ENCODE measurements around the gene DCST2. TPM values are rescaled to one million over a fixed set of nuclear protein-coding genes. Genes with fewer than 3 reads are reported as not detected.

Gene DCST2
- total and polyA plus RNA-seq, 2 donors (not counting 3 experiments of a cell fraction or from before 2014, with no cell fraction given), result 0.29 to 0.51 TPM

GRCh38 chr1:155043793-155044192, 10.2 kb upstream of the DCST2 start:
- H3K4me1 ChIP-seq (ENCODE audit: control insufficient read depth, extremely low read depth, insufficient read depth, low read length), result peaks cover 13% of the 10 kb centered on the region
- no peaks in the 10 kb centered on the region for H3K79me2 ChIP-seq (ENCODE audit: control insufficient read depth, insufficient read depth, low read length)
- TF ChIP-seq JUN (IDR thresholded peaks at IDR 0.05; ENCODE audit: borderline replicate concordance, insufficient read depth, insufficient read length, low read depth), result no peak
- no peak for TF ChIP-seq FOS (IDR thresholded peaks at IDR 0.05; ENCODE audit: borderline replicate concordance, insufficient read depth, low read length)
- TF ChIP-seq CTCF (IDR thresholded peaks at IDR 0.05; ENCODE audit: extremely low read depth in 1 of 2, insufficient read depth in 1 of 2, low read depth in 1 of 2, low read length in 2 of 2), result no peak
- no peak for TF ChIP-seq MYC (IDR thresholded peaks at IDR 0.05; ENCODE audit: low read depth, low read length)
- no peak for TF ChIP-seq POLR2AphosphoS5 (IDR thresholded peaks at IDR 0.05; ENCODE audit: insufficient read depth, low read depth, low read length)
- no peak for TF ChIP-seq MAX (IDR thresholded peaks at IDR 0.05; ENCODE audit: insufficient read depth, insufficient read length)
- no peak for TF ChIP-seq EZH2 (IDR thresholded peaks at IDR 0.05; ENCODE audit: borderline replicate concordance, low read depth, low read length, severe bottlenecking)
- no peak for TF ChIP-seq POLR2A (IDR thresholded peaks at IDR 0.05; ENCODE audit: low read depth, low read length)
- no peak for TF ChIP-seq GATA2 (IDR thresholded peaks at IDR 0.05; ENCODE audit: insufficient read depth, insufficient read length, low read depth, low read length)
- no peaks in the 10 kb centered on the region for H4K20me1 ChIP-seq (replicated peaks; ENCODE audit: control insufficient read depth, extremely low read depth, insufficient read depth, low read length)
- H3K4me3 ChIP-seq (replicated peaks in 1 of 3; ENCODE audit: insufficient read depth in 1 of 3, low read depth in 1 of 3, low read length in 3 of 3), result no peak overlapping the region
- no peaks in the 10 kb centered on the region for H3K36me3 ChIP-seq (ENCODE audit: control insufficient read depth in 2 of 2, extremely low read depth in 1 of 2, insufficient read depth in 2 of 2, low read length in 2 of 2)
- intact Hi-C loops (cut with micrococcal nuclease) (loop anchor here (2.0 kb wide), 1 partner anchor 41 kb away; the partner anchor contains the start of gene ZBTB7B), dilution Hi-C loops (cut with MboI; ENCODE audit: extremely low pct_ligation_motif_present, low sequenced_read_pairs) (no loop called here)
- no peaks in the 10 kb centered on the region for H3K9me1 ChIP-seq (replicated peaks; ENCODE audit: control insufficient read depth, extremely low read depth, insufficient read depth, low read length)
- ChIA-PET CTCF (interaction anchor here (0.7 to 4.5 kb wide), 23 partner anchors 10 to 435 kb away, joined by 3 to 67 read pairs (median 6); partner anchors contain the start of genes DCST1, DCST2, EFNA3 and EFNA4), POLR2A (interaction anchor here (0.6 to 0.8 kb wide), 2 partner anchors 41 to 160 kb away, joined by 7 to 8 read pairs; no protein-coding TSS in a partner anchor)
- no peaks in the 10 kb centered on the region for H3K9me3 ChIP-seq (replicated peaks; ENCODE audit: control insufficient read depth, insufficient read depth, low read length)
- no TSS peak for BruUV-seq (replicated peaks)
- no peak overlapping the region for H3K9ac ChIP-seq (replicated peaks; ENCODE audit: extremely low read depth, insufficient read depth, low read length)
- no peak overlapping the region for H2AFZ ChIP-seq (ENCODE audit: low read depth, low read length)
- no peaks in the 10 kb centered on the region for H3K27me3 ChIP-seq (ENCODE audit: control insufficient read depth in 2 of 2, insufficient read depth in 2 of 2, low read length in 2 of 2)
- DNase-seq (ENCODE audit: low read depth, low spot score) (no peak), FAIRE-seq (no peak)
- no peak overlapping the region for H3K4me2 ChIP-seq (ENCODE audit: insufficient read depth, low read length)
- H3K27ac ChIP-seq (ENCODE audit: insufficient read depth, low read depth, low read length), result no peak overlapping the region

Measured in endothelial cell of umbilical vein (primary cell).